Renal cortical epithelial cell (primary cell): ENCODE results near the gene NRDE2. TPM values are rescaled to one million over a fixed set of nuclear protein-coding genes. Genes with fewer than 3 reads are reported as not detected.
A peak's percentile ranks its signal among the peaks of the same experiment; 100 is the strongest.
"Not testable (repeated sequence)": the region's sequence is repeated elsewhere in the genome, so short reads cannot be mapped to it uniquely, and the experiment has no call there.

Source experiments
- DNase-seq: peaks from one replicate; pipeline ENCODE4 v3.0.0-alpha.2; 2011; ENCODE audit warnings: low read depth
- total RNA-seq: library from RNA; depleted of rRNA; stranded (reverse); fragments of >200 nt; gene quantifications from 2 replicates; pipeline ENCODE4 v1.2.3, GENCODE V29; 2014

NRDE2 gene
- total RNA-seq, 1 donor from 2014 or later = 16.8 TPM

GRCh38 chr14:90272523-90272922, 59.2 kb downstream of the NRDE2 start:
- DNase-seq = no peak

DNA sequence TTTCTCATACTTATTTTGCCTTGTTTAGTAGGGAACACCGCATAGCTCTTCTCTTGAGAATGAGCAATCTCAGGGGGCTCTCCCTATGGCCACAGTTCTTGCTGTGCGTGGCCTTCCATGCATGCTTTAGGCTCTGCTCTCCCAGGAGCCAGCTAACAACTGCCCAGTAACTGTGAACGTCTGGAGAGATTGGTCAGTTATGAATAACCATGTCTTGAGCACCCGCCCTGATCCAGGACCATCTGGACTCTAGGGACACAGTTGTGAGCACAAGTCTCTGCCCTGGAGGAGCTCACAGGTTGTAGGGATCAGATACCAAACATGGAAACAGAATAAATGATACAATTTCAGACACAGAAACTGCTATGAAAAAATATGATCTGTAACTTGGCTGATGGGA, 63.3 kb downstream of the NRDE2 start:
- no peak for DNase-seq

DNA sequence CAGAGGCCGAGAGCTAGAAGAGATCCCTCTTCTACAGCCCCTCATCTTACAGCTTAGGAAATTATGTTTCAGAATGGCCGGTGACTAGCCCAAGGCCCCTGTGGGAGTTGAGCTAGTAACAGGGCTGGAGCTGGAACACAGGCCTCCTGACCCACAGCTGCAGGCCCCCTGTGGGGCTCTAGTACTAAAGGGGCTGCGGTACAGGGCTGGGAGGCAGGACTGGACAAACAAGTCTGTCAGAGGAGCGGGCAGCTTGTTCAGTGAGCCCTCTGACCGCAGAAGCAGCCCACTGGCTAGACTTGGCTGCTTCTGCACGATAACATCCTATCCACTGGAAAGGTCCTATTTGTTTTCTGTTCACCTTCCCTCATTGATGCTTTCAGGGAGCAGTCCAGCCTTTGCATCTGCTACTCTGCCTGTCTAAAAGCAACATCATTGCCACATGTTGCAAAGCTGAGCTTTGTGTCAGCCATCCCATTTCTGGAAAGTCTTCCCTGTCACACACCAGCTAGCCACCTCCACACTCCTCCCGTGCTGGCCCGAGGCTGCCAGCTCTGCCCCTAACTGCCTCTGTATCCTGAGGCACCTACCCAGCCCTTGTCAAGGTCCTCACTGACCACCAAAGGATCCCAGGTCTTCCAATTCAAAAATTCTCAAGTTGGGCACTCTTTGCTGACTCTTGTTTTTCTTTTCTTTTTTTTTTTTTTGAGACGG, 65.1 kb downstream of the NRDE2 start:
- no peak for DNase-seq

GRCh38 chr14:90263748-90264449, 67.8 kb downstream of the NRDE2 start:
- no peak for DNase-seq

- DNase-seq = peak; percentile 89
These were observed 75.2 kb downstream of the NRDE2 start, which contains the start of gene PSMC1 for GRCh38 chr14:90256354-90257131. Gene PSMC1 (plus strand): TSS chr14:90256553. CDS start chr14:90256598, 45 bp downstream.

- no peak for DNase-seq
These were observed 75.9 kb downstream of the NRDE2 start for GRCh38 chr14:90255871-90256270.

DNA sequence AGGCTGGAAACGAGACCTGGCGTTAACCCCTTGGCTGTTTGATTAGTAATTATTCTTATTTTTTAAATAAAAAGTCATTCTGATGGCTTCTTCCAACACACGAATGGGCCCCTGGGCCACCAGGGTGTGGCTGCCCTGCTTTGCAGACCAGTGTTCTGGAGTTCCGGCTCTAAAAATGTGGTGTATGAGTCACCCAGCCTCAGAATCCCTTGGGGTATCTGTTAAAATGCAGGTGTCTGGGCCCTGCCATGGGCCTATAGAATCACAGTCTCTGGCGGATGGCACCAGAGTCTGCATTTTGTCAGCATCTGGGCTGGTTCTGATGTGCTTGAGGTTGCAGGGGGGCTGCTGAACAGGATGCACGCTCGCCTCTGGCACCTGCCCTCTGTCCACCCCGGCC, 77.9 kb downstream of the NRDE2 start:
- DNase-seq = no peak

DNA sequence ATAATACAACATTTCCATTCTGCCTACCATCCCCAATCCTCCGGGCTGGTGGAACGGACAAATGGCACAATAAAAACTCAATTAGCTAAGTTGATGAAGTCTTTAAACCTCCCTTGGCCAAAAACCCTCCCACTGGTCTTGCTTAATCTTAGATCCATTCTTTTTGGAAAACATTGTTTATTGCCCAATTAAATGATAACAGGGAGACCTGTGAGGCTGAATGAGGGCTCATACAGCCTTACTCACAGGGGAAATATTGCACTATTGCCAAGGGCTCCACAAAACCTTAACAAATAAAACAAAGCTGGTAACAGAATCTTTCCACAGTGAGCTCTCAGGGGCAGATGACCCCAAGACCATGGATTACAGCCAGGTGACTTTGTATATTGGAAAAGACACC, 83.1 kb downstream of the NRDE2 start:
- DNase-seq = no peak

- not testable (repeated sequence) for DNase-seq
These were observed 84.3 kb downstream of the NRDE2 start for GRCh38 chr14:90247441-90247840.

DNA sequence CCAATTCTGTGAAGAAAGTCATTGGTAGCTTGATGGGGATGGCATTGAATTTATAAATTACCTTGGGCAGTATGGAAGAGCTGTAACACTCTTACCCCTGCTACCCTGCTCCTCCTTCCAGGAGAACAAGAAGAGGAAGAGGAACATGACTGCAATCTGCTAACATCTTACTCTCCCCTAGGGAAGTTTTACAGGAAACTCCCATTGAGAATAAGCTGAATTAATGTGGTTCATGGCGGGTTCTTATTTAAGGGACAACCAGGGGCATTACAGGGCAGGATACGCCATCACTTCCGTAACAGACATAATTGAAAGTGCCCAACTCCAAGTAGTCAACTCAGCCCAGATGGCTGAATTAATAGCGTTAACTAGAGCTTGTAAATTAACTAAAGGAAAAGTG, 84.8 kb downstream of the NRDE2 start:
- DNase-seq = no peak

DNA sequence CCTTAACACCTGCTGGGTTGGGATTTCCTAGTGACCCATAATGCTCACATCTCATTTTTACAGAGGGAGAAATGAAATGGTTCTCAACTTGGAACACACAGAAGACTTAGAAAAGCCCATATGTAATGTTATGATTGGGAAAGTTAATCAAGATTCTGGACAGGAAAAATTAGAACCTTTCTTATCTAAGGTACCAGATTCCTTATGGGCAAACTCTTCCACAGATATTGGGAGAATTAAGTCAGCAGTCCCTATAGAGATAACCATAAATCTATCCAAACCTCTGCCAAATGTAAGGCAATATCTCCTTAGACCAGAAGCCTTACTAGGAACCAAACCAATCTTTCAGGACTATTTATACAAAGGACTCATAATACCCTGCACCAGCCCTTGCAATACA, 89.3 kb downstream of the NRDE2 start:
- no peak for DNase-seq

DNA sequence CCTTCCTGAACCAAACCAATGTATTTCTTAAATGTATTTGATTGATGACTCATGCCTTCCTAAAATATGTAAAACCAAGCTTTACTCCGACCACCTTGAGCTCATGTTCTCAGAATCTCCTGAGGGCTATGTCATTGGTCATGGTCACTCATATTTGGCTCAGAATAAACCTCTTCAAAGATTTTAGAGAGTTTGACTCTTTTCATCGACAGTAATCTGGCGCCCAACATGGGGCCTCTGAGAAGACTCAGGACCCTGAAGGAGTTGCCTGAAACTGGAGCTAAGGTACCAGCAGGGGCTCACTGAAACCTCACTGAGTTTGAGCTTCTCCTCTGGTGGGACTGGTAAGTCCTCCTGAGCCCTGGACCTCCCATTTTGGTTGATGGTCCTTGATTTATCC, 92.6 kb downstream of the NRDE2 start:
- no peak for DNase-seq

- peak; percentile 33 for DNase-seq
These were observed 96.4 kb downstream of the NRDE2 start for GRCh38 chr14:90235179-90235976.

DNA sequence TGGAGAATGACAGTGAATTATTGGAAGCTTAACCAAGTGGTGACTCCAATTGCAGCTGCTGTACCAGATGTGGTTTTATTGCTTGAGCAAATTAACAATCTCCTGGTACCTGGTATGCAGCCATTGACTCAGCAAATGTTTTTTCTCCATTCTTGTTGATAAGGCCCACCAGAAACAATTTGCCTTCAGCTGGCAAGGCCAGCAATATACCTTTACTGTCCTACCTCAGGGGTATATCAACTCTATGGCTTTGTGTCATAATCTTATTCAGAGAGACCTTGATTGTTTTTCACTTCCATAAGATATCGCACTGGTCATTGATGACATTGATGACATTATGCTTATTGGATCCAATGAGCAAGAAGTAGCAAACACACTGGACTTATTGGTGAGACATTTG, 101.8 kb downstream of the NRDE2 start:
- DNase-seq = not testable (repeated sequence)

GRCh38 chr14:90228478-90228877, 103.3 kb downstream of the NRDE2 start:
- DNase-seq = no peak

Other genes with a start within 250 kb of the NRDE2 start
- gene PSMC1, start 75.4 kb downstream of the NRDE2 start, total RNA-seq = 168 and 180 TPM in 2 replicates
- gene CALM1, start 65.1 kb upstream of the NRDE2 start, total RNA-seq = 297 and 309 TPM in 2 replicates